Measurements from ENCODE around the gene RGS3.
A peak's percentile ranks its signal among the peaks of the same experiment; 100 is the strongest.

The RGS3 gene

DNA sequence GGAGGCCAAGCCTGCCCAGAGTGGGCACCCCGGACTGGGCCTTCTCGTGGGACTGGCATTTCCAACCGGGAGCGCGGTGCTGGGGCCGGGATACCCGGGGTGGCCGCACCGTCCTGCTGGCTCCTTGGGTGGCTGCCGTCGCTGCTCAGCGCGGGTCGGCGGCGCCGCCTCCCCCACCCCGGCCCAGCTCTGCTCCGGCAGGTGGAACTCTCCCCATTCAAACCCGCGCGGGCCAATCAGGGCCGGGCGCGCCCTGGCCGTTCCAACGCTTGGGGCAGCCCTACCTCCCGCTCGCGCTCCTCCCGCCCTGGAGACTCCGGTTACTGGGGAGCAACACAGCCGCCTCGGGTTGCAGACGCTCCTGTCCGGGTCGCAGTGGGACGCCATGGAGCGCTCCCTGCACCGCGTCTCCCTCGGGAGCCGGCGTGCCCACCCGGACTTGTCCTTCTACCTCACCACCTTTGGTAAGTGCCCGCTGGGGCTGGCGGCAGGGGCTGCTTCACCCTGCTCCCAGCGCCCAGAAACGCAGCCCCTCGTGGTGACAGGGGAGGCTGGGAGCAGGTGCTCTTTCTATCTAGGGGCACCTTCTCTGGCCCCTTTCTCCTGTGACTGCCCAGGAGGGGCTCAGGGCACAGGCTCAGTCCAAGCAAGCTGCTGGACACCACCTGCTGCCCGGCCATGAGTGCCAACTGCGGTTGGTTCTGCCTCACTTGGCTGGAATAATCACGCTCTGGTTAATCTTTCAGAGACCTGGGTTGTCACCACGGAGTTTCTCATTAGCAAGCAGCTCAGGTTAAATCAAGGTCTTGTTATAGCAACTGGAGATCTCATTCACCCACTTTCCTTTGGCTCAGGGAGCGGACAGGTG, at the start of gene RGS3:
Gene RGS3, plus strand, starts transcription at position 310 of the 868 bp plus-strand sequence. Its CDS starts 76 bp downstream, at position 386.
- H3K4me3 ChIP-seq (ENCODE audit: low read depth, low read length) = peak within 1 kb of the TSS; percentile 59
- TF ChIP-seq, protein P1, sequence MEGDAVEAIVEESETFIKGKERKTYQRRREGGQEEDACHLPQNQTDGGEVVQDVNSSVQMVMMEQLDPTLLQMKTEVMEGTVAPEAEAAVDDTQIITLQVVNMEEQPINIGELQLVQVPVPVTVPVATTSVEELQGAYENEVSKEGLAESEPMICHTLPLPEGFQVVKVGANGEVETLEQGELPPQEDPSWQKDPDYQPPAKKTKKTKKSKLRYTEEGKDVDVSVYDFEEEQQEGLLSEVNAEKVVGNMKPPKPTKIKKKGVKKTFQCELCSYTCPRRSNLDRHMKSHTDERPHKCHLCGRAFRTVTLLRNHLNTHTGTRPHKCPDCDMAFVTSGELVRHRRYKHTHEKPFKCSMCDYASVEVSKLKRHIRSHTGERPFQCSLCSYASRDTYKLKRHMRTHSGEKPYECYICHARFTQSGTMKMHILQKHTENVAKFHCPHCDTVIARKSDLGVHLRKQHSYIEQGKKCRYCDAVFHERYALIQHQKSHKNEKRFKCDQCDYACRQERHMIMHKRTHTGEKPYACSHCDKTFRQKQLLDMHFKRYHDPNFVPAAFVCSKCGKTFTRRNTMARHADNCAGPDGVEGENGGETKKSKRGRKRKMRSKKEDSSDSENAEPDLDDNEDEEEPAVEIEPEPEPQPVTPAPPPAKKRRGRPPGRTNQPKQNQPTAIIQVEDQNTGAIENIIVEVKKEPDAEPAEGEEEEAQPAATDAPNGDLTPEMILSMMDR (IDR thresholded peaks at IDR 0.05; ENCODE audit: low read depth, low read length, missing control alignments) = no peak
- no peak for DNase-seq (ENCODE audit: low read depth)

DNA sequence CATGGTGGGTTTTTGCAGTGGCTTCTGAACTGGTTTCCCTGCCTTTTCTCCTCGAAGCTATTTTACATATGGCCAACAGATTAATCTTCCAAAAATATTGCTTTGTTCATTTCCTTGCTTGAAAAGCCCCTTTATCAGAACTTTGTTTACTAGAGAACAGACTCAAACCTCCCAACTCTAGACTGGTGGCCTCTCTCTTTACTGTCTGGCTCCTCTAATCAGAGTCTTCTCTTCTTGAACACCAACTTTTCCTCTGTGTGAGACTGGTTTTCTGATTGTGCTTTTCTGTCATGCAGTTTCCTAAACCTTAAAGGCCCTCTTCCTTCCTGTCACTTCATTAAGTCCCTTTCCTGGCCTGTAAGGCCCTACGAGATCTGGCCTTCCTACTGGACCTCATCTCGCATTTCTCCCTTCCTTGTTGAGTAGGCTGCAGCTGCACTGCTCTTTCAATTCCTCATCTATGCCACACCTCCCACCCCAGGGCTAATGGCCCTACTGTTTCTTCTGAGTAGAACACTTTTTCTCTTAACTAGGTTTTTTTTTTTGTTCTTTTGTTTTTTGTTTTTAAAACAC, 47.3 kb upstream of the RGS3 start:
- TF ChIP-seq, protein P1 (IDR thresholded peaks at IDR 0.05; ENCODE audit: low read depth, low read length, missing control alignments) = no peak
- H3K4me3 ChIP-seq (ENCODE audit: low read depth, low read length) = no peak overlapping the region
- DNase-seq (ENCODE audit: low read depth) = peak; percentile 78

DNA sequence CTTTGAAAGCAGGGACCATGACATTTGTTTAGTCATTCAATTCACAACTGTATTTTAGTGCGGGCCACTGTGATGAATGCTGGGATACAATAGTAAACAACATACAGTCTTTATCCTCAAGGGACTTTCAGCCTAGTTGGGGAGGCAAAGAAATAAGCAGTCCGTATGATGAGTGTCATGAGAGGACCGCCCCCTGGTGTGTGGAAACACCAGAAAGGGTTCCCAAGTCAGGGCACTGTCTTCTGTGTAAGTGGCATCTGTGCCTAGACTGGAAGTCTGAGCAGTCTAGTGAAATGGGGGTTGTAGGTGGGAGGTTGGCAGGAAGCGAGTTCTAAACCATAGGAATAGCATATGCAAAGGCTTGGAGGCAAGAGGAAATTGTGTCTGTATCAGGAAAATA, 46.2 kb upstream of the RGS3 start:
- TF ChIP-seq, protein P1 (IDR thresholded peaks at IDR 0.05; ENCODE audit: low read depth, low read length, missing control alignments) = no peak
- no peak for DNase-seq (ENCODE audit: low read depth)
- no peak overlapping the region for H3K4me3 ChIP-seq (ENCODE audit: low read depth, low read length)

DNA sequence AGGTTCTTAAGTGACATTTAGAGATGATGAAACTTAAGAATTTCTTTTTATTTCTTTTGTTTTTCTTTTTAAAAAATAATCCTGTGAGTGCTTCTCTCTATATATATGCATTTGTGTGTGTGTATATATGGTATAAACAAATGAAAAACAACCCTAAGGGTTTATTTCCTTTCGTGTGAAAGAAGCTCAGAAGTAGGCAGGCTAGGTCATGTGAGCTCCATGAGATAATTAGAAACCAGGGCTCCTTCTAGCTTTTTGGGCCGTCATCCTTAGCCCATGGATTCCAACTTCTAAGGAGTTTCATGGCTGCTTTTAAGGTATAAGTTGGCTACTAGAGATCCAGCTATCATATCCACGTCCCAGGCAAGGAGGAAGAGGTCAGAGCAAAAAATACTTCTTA, 41.8 kb upstream of the RGS3 start:
- no peak overlapping the region for H3K4me3 ChIP-seq (ENCODE audit: low read depth, low read length)
- DNase-seq (ENCODE audit: low read depth) = no peak
- TF ChIP-seq, protein P1 (IDR thresholded peaks at IDR 0.05; ENCODE audit: low read depth, low read length, missing control alignments) = no peak

DNA sequence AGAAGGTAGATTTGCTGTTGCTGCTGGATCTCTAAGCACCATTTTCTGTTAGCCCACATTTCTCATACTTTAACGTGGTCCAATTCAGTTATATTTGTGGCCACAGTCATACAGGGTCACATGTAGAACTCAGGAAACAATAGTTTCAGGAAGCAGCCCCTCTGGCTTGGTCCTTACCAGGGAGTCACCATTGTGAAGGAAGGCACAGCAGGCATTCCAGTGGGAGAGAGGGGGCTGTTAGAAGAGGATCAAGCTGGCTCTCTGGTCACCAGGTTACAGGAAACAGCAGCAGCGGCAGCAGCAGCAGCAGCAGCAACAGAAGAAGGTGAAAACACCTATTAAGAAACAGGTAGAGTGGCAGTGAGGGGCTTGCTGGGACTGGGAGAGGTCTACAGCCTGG, 38.5 kb upstream of the RGS3 start:
- DNase-seq (ENCODE audit: low read depth) = no peak
- TF ChIP-seq, protein P1 (IDR thresholded peaks at IDR 0.05; ENCODE audit: low read depth, low read length, missing control alignments) = no peak
- no peak overlapping the region for H3K4me3 ChIP-seq (ENCODE audit: low read depth, low read length)

DNA sequence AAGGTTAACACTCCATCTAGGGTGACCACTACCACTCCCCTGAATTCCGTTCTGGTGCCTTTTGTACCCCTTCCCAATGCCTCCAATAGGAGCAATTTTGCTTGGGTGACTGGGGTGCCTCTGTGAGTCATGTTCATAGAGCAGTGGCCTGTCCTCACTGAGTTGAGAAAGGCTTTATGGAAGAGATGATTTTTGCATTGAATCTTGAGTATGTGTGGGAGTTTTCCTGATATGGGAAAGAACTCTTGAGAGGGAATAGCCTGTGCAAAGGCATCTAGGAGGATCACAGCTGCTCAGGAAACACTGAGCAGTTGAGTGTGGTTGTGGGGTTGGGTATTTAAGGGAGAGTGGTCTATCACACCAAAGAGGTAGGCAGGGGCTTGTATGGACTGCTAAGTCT, 36.8 kb upstream of the RGS3 start:
- TF ChIP-seq, protein P1 (IDR thresholded peaks at IDR 0.05; ENCODE audit: low read depth, low read length, missing control alignments) = no peak
- no peak overlapping the region for H3K4me3 ChIP-seq (ENCODE audit: low read depth, low read length)
- DNase-seq (ENCODE audit: low read depth) = no peak

All from GM12864 (cell line).